ENCODE results near the gene GIPC2.

DNA sequence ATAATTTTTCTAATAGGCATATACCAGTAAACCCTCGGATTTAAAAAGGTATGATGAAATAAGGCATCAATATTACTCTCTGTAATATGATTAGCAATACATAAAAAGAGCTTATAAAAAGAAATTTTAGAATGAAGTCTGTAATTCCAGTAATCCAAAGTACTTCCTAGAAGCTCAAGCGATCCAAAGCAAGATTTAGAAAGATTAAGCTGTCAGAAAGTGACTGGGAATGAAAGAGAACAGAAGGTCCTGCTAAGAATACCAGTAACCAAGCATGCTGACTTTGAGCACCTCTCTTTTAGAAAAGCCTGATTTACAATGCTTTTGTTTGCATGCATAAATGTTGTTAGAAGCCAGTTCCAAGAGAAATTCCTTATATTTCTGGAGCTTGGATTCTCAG lies 125.1 kb downstream of the GIPC2 start:
- no peak for TF ChIP-seq ZNF224 (CRISPR knock-in tag; IDR thresholded peaks at IDR 0.05)
- no peak for TF ChIP-seq NR2C1 (IDR thresholded peaks at IDR 0.05)
- TF ChIP-seq NR2C1 (tag; IDR thresholded peaks at IDR 0.05): no peak
- TF ChIP-seq ZNF780A (CRISPR knock-in tag; IDR thresholded peaks at IDR 0.05): no peak
- TF ChIP-seq, protein P1, sequence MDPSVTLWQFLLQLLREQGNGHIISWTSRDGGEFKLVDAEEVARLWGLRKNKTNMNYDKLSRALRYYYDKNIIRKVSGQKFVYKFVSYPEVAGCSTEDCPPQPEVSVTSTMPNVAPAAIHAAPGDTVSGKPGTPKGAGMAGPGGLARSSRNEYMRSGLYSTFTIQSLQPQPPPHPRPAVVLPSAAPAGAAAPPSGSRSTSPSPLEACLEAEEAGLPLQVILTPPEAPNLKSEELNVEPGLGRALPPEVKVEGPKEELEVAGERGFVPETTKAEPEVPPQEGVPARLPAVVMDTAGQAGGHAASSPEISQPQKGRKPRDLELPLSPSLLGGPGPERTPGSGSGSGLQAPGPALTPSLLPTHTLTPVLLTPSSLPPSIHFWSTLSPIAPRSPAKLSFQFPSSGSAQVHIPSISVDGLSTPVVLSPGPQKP (CRISPR knock-in tag; IDR thresholded peaks at IDR 0.05): no peak
- TF ChIP-seq ZNF311 (CRISPR knock-in tag; IDR thresholded peaks at IDR 0.05): no peak
- TF ChIP-seq EZH2 (IDR thresholded peaks at IDR 0.05; ENCODE audit: borderline replicate concordance, low read depth, low read length): no peak
- TF ChIP-seq TAF1 (IDR thresholded peaks at IDR 0.05; ENCODE audit: control insufficient read depth, extremely low read depth, insufficient read depth, low read length, severe bottlenecking): no peak
- TF ChIP-seq, protein P2, sequence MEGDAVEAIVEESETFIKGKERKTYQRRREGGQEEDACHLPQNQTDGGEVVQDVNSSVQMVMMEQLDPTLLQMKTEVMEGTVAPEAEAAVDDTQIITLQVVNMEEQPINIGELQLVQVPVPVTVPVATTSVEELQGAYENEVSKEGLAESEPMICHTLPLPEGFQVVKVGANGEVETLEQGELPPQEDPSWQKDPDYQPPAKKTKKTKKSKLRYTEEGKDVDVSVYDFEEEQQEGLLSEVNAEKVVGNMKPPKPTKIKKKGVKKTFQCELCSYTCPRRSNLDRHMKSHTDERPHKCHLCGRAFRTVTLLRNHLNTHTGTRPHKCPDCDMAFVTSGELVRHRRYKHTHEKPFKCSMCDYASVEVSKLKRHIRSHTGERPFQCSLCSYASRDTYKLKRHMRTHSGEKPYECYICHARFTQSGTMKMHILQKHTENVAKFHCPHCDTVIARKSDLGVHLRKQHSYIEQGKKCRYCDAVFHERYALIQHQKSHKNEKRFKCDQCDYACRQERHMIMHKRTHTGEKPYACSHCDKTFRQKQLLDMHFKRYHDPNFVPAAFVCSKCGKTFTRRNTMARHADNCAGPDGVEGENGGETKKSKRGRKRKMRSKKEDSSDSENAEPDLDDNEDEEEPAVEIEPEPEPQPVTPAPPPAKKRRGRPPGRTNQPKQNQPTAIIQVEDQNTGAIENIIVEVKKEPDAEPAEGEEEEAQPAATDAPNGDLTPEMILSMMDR (IDR thresholded peaks at IDR 0.05 in 2 of 3, conservative IDR thresholded peaks at IDR 0.05 in 1 of 3; ENCODE audit: insufficient read depth in 2 of 3, low read depth in 1 of 3, low read length in 3 of 3): no peak
- TF ChIP-seq, protein P3, sequence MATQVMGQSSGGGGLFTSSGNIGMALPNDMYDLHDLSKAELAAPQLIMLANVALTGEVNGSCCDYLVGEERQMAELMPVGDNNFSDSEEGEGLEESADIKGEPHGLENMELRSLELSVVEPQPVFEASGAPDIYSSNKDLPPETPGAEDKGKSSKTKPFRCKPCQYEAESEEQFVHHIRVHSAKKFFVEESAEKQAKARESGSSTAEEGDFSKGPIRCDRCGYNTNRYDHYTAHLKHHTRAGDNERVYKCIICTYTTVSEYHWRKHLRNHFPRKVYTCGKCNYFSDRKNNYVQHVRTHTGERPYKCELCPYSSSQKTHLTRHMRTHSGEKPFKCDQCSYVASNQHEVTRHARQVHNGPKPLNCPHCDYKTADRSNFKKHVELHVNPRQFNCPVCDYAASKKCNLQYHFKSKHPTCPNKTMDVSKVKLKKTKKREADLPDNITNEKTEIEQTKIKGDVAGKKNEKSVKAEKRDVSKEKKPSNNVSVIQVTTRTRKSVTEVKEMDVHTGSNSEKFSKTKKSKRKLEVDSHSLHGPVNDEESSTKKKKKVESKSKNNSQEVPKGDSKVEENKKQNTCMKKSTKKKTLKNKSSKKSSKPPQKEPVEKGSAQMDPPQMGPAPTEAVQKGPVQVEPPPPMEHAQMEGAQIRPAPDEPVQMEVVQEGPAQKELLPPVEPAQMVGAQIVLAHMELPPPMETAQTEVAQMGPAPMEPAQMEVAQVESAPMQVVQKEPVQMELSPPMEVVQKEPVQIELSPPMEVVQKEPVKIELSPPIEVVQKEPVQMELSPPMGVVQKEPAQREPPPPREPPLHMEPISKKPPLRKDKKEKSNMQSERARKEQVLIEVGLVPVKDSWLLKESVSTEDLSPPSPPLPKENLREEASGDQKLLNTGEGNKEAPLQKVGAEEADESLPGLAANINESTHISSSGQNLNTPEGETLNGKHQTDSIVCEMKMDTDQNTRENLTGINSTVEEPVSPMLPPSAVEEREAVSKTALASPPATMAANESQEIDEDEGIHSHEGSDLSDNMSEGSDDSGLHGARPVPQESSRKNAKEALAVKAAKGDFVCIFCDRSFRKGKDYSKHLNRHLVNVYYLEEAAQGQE (IDR thresholded peaks at IDR 0.05; ENCODE audit: borderline replicate concordance): no peak
- TF ChIP-seq, protein P3 (CRISPR knock-in tag; IDR thresholded peaks at IDR 0.05; ENCODE audit: low read depth): no peak
- TF ChIP-seq EP300 (IDR thresholded peaks at IDR 0.05; ENCODE audit: low read length): no peak
- TF ChIP-seq JUN (IDR thresholded peaks at IDR 0.05; ENCODE audit: borderline replicate concordance, low read depth, low read length): no peak
- no peak for TF ChIP-seq JUN (CRISPR knock-in tag; IDR thresholded peaks at IDR 0.05; ENCODE audit: borderline replicate concordance)

Data from K562 (cell line).